ENCODE data around the gene EHBP1.

GRCh38 chr2:62817348-62817747 is 111.8 kb downstream of the EHBP1 start:
- TF ChIP-seq, protein P1, sequence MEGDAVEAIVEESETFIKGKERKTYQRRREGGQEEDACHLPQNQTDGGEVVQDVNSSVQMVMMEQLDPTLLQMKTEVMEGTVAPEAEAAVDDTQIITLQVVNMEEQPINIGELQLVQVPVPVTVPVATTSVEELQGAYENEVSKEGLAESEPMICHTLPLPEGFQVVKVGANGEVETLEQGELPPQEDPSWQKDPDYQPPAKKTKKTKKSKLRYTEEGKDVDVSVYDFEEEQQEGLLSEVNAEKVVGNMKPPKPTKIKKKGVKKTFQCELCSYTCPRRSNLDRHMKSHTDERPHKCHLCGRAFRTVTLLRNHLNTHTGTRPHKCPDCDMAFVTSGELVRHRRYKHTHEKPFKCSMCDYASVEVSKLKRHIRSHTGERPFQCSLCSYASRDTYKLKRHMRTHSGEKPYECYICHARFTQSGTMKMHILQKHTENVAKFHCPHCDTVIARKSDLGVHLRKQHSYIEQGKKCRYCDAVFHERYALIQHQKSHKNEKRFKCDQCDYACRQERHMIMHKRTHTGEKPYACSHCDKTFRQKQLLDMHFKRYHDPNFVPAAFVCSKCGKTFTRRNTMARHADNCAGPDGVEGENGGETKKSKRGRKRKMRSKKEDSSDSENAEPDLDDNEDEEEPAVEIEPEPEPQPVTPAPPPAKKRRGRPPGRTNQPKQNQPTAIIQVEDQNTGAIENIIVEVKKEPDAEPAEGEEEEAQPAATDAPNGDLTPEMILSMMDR (IDR thresholded peaks at IDR 0.05), result no peak
- no peak for TF ChIP-seq POLR2AphosphoS5 (IDR thresholded peaks at IDR 0.05)

Measured in suprapubic skin (tissue), 3 donors.